Limb (tissue), 2 donors: Measurements from ENCODE around the gene KAZN.

Experiments used
- DNase-seq, 2 donors: peaks; one replicate each; pipeline ENCODE4 v3.0.0-alpha.2; 2016; ENCODE audit errors: extremely low spot score in 2 of 2

The KAZN gene

GRCh38 chr1:15104768-15105167 lies 506.3 kb downstream of the KAZN start:
- no peak for DNase-seq

GRCh38 chr1:15106608-15107007 lies 508.1 kb downstream of the KAZN start:
- DNase-seq, result no peak

- DNase-seq, result no peak
These were observed 508.7 kb downstream of the KAZN start for GRCh38 chr1:15107058-15107687.

GRCh38 chr1:15107911-15108310 lies 509.4 kb downstream of the KAZN start:
- no peak for DNase-seq

GRCh38 chr1:15110128-15110866 lies 511.8 kb downstream of the KAZN start:
- no peak for DNase-seq

DNA sequence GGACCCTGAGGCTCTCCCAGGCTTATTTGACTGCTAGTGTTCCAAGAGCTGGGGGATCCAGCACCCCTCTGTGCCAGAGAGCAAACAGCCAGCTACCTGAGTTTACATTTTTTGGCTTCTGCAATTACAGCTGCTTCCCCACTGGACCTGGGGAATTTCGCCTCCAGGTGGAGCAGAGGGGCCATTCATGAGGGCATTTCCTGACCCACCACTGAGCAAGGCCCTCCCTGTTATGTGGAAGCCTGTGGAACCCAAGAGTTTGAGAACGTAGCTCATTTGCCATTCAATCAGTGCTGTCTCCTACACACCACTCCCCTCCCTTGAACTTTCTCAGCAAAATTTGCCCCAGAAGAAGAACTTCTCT lies 512.4 kb downstream of the KAZN start:
- DNase-seq, result no peak

DNA sequence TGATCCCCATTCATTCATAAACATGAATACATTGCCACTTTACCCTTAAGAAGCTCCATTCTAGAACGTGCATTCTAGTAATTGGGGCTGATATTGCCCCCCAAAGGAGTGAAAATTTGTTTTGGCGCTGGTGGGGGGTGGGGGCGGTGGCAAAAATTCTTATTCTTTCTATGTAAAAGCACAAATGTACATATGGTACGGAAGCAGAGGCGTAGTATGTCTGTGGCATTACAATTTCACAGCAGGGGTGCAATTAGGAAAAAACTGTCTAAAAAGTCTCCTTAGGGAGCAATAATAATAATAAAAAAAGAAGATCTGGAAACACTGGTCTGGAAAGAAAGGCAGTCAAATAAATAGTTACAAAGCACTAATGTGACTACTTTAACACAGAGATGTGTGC lies 514.7 kb downstream of the KAZN start:
- no peak for DNase-seq

DNA sequence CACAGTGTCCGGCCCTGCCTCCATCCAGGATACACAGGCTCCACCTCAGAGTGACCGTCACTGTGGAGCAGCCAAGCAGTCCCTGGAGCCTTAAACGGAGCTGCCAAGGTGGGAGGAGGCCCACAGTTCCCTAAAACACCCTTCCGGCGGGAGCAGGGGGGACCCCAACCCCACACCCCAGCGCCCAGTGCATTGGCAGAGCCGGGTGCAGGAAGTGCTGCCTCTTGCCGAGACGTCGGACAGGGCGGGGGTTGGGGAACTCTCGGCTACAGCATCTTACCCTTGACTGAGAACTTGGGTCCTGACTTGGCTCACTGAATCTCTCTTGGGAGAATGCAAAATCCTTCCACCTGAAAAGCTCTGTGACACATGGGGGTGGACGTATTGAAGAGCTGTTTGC lies 516.4 kb downstream of the KAZN start:
- no peak for DNase-seq

DNA sequence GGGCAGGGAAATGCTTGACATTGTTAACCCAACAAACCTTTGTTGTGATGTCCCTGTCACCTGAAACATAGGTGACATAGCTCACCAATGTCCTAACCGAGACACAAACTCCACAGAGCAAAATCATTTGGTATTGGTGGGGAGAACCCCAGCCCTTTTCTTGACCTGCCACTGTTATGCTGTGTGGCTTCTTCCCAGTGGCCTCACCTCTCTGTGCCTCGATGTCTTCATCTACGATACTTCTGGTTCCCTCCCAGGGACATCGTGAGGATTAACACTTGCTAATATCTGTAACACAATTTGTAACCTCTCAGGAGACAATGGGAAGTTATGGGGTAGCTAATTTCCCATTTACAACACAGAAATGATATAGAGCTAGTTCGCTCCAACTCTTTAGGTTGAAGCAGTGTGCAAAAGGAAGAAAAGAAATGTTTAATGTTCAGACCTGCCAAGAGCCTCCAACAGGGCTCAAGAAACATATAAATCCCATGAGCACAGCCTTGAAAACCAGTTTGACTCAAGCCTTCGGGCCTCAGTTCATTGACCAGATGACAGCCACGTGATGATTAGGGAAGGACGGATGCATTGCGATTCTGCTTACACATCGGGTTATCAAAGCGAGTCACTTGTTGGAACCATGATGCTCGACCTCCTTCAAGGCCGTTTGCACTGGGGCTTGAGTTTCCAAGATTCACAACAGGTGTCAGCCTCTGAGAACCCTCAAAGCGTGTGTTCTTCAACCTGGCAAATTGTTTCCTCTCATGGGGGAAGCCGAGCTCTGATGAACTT lies 517.3 kb downstream of the KAZN start:
- no peak for DNase-seq

- DNase-seq, result no peak
These were observed 518.5 kb downstream of the KAZN start for GRCh38 chr1:15116966-15117365.

GRCh38 chr1:15117671-15118325 lies 519.3 kb downstream of the KAZN start:
- no peak for DNase-seq

DNA sequence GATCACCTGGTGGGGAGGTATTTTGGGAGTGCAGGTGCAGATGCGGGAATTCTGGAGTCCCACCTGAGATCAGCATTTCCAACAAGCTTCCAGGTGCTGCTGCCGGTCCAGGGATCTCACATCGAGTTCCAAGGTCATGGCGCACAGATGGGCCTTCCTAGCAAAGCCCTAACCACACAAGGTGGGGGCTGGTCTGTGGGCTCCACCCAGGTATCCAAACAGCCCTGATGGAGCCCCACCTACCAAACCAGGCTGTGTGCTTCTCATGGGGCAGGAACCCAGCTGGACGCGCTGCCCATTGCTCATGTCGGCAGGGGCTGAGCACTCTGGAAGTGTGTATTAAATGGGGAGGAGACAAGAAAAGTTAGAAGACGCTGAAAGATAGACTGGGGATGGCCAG lies 520.1 kb downstream of the KAZN start:
- DNase-seq, result no peak

- no peak for DNase-seq
These were observed 521.9 kb downstream of the KAZN start for GRCh38 chr1:15120251-15120945.

DNA sequence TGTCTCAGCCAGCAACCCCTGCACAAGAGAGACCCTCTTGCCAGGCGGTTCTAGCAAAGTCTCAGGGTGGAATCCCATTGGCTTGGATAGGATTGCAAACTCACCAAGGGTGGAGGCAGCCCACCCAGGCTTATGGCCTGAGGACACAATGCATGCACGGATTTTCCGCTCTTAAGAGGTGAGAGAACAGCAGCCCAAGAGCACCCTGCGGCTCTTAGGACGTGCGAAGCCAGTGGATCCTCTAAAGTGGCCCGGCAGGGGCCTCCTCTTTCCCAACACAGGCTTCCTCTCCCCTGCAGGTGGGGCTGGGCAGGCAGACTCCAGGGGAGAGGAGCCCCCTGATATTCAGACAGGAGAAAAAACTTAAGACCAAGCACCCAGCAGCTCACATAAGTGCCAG lies 523.8 kb downstream of the KAZN start:
- DNase-seq, result no peak

DNA sequence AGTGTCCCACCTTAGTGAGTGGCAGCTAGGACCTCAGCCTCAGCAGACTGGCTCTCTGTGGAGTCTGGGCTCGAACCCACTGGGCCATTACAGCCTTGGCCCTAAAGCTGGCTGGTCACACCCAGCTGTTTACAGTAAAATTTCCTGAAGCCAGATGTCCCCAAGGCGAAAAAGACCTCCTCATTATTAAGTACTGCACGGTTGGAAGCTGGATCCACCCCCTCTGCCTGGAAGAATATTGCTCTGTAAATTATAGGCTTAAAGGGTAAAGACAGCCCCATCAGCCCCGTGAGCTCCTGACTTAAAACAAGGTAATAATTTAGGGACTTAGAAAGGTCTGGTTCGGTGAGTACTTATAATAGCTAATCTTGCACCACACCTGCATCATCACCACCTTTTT lies 524.8 kb downstream of the KAZN start:
- DNase-seq, result no peak

- no peak for DNase-seq
These were observed 525.4 kb downstream of the KAZN start for GRCh38 chr1:15123925-15124324.

DNA sequence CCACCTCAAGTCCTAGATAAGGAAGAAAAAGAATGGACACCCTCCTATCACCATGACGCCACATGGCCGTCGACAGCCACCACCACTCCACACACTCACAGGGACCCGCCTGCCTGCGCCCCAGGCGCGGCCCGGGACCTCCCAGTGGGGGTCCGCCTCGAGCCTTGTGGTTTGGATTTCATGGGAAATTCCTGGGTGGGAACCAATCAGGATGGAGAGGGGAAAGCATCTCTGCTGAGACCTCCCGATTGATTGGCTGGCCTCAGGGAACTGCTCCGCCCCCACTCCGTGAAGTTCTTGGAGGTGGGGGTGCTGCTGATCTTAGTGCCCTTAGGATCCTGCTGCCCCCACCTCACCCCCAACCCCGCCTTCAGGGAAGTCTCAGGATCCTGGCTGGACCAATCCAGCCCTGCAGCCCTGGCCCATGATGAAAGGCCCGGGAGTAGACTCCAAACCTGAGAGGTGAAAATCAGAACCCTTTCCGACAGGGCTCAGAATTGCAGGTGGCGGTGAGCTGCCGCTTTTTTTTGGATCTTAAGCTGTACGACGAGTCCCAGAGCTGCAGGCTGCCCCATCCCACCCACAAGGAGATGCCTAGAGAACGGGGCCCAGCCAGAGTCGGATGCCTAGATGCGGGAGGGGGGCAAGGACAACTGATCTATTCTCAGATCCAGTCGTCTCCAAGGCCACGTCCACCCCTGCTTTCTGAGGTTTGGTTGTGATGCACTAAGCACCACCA lies 526.0 kb downstream of the KAZN start:
- DNase-seq, result no peak

DNA sequence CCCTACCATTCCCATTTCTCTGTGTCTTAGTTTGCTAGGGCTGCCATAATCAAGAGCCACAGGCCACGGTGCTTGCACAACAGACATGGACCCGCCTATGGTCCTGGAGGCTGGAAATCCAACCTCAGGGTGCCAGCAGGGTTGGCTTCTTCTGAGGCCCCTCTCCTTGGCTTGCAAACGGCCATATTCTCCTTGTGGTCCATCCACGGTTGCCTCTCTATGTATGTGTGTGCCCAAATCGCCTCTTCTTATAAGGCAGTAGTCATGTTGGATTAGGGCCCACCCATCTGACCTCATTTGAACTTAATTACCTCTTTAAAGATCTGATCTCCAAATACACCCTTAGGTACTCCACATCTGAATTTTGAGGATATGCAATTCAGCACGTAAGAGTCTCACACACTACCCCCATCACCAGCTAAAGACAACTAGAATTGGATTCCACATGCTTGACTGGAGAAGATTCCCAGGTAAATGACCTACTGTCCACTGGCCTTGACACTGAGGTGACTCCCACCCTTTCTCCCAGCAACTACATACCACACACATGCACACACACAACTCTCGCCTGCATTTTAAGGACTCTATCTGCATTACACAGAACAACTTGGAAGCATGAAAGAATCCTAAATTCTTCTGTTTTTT lies 526.7 kb downstream of the KAZN start:
- DNase-seq, result no peak

DNA sequence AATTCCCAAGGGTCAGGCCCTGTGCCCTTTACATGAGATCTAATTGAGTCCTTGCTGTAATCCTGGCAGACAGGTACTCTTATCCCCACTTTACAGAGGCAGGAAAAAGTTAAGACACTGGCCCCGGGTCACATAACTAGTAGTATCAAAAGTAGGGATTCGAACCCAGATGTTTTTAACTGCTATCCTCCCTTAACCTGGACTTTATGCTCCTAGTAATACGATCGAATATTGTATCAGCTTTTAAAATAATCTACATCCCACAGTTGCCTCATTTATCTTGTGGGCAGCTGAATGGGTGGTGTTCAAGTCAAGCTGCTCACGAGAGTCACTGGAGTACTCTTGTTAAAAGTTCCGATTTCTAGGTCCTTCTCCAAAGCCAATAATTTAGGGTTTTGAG lies 529.6 kb downstream of the KAZN start:
- DNase-seq, result no peak
